ENCODE results near the gene KIF20B.

DNA sequence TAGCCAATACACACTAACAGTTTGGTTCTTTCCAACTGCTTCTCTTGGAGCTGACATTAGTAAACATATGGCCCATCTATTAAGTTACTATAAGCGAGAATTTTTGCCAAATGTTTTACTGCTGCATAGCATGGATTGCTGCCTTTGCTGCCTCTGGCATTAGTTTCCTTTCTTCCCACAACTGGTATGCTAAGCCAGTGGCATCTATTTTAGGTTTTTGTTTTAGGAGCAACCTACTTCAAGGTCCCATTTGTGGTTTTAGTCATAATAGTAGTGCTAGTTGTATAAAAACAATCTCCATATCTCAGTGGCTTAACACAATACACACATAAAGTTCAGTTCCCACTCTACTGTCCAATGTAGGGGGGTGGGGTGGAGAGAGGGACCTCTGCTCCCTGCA, 30.5 kb upstream of the KIF20B start:
- TF ChIP-seq ARNT (IDR thresholded peaks at IDR 0.05) = no peak
- TF ChIP-seq SUZ12 (IDR thresholded peaks at IDR 0.05) = no peak
- TF ChIP-seq SP1 (IDR thresholded peaks at IDR 0.05) = no peak
- TF ChIP-seq TARDBP (IDR thresholded peaks at IDR 0.05) = no peak
- TF ChIP-seq ZNF384 (IDR thresholded peaks at IDR 0.05) = no peak
- no peak for TF ChIP-seq ELF4 (IDR thresholded peaks at IDR 0.05)
- TF ChIP-seq NFRKB (IDR thresholded peaks at IDR 0.05) = no peak
- TF ChIP-seq, protein P1, sequence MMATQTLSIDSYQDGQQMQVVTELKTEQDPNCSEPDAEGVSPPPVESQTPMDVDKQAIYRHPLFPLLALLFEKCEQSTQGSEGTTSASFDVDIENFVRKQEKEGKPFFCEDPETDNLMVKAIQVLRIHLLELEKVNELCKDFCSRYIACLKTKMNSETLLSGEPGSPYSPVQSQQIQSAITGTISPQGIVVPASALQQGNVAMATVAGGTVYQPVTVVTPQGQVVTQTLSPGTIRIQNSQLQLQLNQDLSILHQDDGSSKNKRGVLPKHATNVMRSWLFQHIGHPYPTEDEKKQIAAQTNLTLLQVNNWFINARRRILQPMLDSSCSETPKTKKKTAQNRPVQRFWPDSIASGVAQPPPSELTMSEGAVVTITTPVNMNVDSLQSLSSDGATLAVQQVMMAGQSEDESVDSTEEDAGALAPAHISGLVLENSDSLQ (IDR thresholded peaks at IDR 0.05) = no peak
- TF ChIP-seq FOXK2 (IDR thresholded peaks at IDR 0.05) = no peak
